ENCODE measurements around the gene SNX5. TPM values are rescaled to one million over a fixed set of nuclear protein-coding genes. Genes with fewer than 3 reads are reported as not detected.

The SNX5 gene
- total and polyA plus RNA-seq, 2 of the 13 experiments (the other 11 are each of a cell fraction or from before 2014, with no cell fraction given) = 664 to 1,040 TPM

DNA sequence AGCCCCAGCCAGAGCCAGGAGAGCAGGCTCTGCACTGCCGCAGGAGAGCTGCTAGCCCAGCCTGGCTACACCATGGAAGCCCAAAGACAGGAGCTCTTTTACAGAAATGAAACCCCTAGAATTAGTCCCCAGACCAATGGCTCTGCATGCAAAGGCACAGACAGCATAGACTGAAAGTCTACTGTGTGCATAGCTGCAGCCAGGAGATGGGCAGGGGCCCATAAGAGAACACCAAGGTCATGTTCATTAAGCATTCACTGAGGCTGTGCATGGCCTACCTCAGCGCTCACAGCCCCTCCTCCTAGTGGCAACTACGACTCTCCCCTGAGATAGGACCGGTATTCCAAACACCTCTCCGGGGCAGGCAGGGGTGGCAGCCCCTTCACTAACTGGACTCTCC is 34.9 kb downstream of the SNX5 start (continued):
- TF ChIP-seq, protein P1, sequence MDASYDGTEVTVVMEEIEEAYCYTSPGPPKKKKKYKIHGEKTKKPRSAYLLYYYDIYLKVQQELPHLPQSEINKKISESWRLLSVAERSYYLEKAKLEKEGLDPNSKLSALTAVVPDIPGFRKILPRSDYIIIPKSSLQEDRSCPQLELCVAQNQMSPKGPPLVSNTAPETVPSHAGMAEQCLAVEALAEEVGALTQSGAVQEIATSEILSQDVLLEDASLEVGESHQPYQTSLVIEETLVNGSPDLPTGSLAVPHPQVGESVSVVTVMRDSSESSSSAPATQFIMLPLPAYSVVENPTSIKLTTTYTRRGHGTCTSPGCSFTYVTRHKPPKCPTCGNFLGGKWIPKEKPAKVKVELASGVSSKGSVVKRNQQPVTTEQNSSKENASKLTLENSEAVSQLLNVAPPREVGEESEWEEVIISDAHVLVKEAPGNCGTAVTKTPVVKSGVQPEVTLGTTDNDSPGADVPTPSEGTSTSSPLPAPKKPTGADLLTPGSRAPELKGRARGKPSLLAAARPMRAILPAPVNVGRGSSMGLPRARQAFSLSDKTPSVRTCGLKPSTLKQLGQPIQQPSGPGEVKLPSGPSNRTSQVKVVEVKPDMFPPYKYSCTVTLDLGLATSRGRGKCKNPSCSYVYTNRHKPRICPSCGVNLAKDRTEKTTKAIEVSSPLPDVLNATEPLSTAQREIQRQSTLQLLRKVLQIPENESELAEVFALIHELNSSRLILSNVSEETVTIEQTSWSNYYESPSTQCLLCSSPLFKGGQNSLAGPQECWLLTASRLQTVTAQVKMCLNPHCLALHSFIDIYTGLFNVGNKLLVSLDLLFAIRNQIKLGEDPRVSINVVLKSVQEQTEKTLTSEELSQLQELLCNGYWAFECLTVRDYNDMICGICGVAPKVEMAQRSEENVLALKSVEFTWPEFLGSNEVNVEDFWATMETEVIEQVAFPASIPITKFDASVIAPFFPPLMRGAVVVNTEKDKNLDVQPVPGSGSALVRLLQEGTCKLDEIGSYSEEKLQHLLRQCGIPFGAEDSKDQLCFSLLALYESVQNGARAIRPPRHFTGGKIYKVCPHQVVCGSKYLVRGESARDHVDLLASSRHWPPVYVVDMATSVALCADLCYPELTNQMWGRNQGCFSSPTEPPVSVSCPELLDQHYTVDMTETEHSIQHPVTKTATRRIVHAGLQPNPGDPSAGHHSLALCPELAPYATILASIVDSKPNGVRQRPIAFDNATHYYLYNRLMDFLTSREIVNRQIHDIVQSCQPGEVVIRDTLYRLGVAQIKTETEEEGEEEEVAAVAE (CRISPR knock-in tag; IDR thresholded peaks at IDR 0.05; ENCODE audit: borderline replicate concordance) = no peak
- TF ChIP-seq ZNF235 (CRISPR knock-in tag; IDR thresholded peaks at IDR 0.05; ENCODE audit: borderline replicate concordance) = no peak
- no peak for TF ChIP-seq ATAD3A (CRISPR knock-in tag; IDR thresholded peaks at IDR 0.05)
- TF ChIP-seq ZNF292 (CRISPR knock-in tag; IDR thresholded peaks at IDR 0.05; ENCODE audit: borderline replicate concordance, low read depth) = peak; percentile 28; the same call in 1 of the 2 replicates
- TF ChIP-seq, protein P2, sequence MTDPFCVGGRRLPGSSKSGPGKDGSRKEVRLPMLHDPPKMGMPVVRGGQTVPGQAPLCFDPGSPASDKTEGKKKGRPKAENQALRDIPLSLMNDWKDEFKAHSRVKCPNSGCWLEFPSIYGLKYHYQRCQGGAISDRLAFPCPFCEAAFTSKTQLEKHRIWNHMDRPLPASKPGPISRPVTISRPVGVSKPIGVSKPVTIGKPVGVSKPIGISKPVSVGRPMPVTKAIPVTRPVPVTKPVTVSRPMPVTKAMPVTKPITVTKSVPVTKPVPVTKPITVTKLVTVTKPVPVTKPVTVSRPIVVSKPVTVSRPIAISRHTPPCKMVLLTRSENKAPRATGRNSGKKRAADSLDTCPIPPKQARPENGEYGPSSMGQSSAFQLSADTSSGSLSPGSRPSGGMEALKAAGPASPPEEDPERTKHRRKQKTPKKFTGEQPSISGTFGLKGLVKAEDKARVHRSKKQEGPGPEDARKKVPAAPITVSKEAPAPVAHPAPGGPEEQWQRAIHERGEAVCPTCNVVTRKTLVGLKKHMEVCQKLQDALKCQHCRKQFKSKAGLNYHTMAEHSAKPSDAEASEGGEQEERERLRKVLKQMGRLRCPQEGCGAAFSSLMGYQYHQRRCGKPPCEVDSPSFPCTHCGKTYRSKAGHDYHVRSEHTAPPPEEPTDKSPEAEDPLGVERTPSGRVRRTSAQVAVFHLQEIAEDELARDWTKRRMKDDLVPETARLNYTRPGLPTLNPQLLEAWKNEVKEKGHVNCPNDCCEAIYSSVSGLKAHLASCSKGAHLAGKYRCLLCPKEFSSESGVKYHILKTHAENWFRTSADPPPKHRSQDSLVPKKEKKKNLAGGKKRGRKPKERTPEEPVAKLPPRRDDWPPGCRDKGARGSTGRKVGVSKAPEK (CRISPR knock-in tag; IDR thresholded peaks at IDR 0.05; ENCODE audit: borderline replicate concordance) = no peak
- TF ChIP-seq NR2F6 (IDR thresholded peaks at IDR 0.05) = no peak
- 0 out of 2 replicates have a peak, but pooled peaks have one; percentile 42 for TF ChIP-seq NR2F6 (CRISPR knock-in tag; IDR thresholded peaks at IDR 0.05)
- TF ChIP-seq ZNF775 (CRISPR knock-in tag; IDR thresholded peaks at IDR 0.05; ENCODE audit: borderline replicate concordance) = no peak
- TF ChIP-seq RXRB (CRISPR knock-in tag; IDR thresholded peaks at IDR 0.05; ENCODE audit: borderline replicate concordance) = peak; percentile 37; the same call in 1 of the 2 replicates
- TF ChIP-seq ZNF383 (CRISPR knock-in tag; IDR thresholded peaks at IDR 0.05; ENCODE audit: borderline replicate concordance) = no peak
- no peak for TF ChIP-seq NR2F1 (CRISPR knock-in tag; IDR thresholded peaks at IDR 0.05)
- TF ChIP-seq, protein P3, sequence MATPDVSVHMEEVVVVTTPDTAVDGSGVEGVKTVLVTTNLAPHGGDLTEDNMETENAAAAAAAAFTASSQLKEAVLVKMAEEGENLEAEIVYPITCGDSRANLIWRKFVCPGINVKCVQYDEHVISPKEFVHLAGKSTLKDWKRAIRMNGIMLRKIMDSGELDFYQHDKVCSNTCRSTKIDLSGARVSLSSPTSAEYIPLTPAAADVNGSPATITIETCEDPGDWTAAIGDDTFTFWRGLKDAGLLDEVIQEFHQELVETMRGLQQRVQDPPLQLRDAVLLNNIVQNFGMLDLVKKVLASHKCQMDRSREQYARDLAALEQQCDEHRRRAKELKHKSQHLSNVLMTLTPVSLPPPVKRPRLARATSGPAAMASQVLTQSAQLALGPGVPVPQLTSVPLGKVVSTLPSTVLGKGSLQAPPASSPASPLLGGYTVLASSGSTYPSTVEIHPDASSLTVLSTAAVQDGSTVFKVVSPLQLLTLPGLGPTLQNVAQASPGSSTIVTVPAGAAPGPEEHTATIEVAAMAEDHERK (CRISPR knock-in tag; IDR thresholded peaks at IDR 0.05; ENCODE audit: low read depth) = no peak
- no peak; the same call in 1 of the 2 replicates for TF ChIP-seq ZSCAN21 (CRISPR knock-in tag; IDR thresholded peaks at IDR 0.05; ENCODE audit: borderline replicate concordance)
- no peak for TF ChIP-seq ARNTL (CRISPR knock-in tag; IDR thresholded peaks at IDR 0.05)
- no peak for TF ChIP-seq PRPF4 (IDR thresholded peaks at IDR 0.05; ENCODE audit: low read depth, low read length, poor library complexity, severe bottlenecking)
- 0 out of 2 replicates have a peak, but pooled peaks have one; percentile 19 for TF ChIP-seq IRF2 (CRISPR knock-in tag; IDR thresholded peaks at IDR 0.05)
- no peak for TF ChIP-seq GABPB1 (CRISPR knock-in tag; IDR thresholded peaks at IDR 0.05)
- TF ChIP-seq SIX4 (CRISPR knock-in tag; IDR thresholded peaks at IDR 0.05) = no peak
- peak; percentile 34; the same call in 1 of the 2 replicates for TF ChIP-seq SP5 (CRISPR knock-in tag; IDR thresholded peaks at IDR 0.05; ENCODE audit: borderline replicate concordance, low read depth)
- TF ChIP-seq SNAI1 (CRISPR knock-in tag; IDR thresholded peaks at IDR 0.05; ENCODE audit: borderline replicate concordance) = no peak
- no peak for TF ChIP-seq DR1 (CRISPR knock-in tag; IDR thresholded peaks at IDR 0.05)
- peak; percentile 23 for TF ChIP-seq TEAD3 (CRISPR knock-in tag; optimal IDR thresholded peaks at IDR 0.05; ENCODE audit: borderline replicate concordance)
- no peak for TF ChIP-seq EHMT2 (IDR thresholded peaks at IDR 0.05; ENCODE audit: borderline replicate concordance, low read depth, low read length)
